GM12878 (cell line): ENCODE results near the gene CBLN2. TPM values are rescaled to one million over a fixed set of nuclear protein-coding genes. Genes with fewer than 3 reads are reported as not detected.

Experiments
- ATAC-seq: fragments of 200-7000 bp; cut with Tn5 transposase; 3 replicates; pipeline ENCODE4 v1.9.1; 2020; ENCODE audit warnings: mild to moderate bottlenecking, moderate library complexity
- BruUV-seq: library from RNA; stranded (reverse); fragments of 400-500 nt; replicated peaks from 2 replicates; lab custom pipeline; 2021; lab: Mats Ljungman, UMichigan
- CTCF ChIA-PET: fragments of 300-600 bp; sonication (Branson Sonifier 250); formaldehyde crosslinking; extraction: SDS; loops from one replicate; lab custom pipeline; 2021; ENCODE audit warnings: inconsistent platforms; lab: Yijun Ruan, JAX
- POLR2A ChIA-PET: fragments of 350-600 bp; formaldehyde crosslinking; extraction: SDS; loops from one replicate; lab custom pipeline; 2021; ENCODE audit warnings: inconsistent platforms; lab: Charles Lee
- RAD21 ChIA-PET: fragments of 300-600 bp; sonication (Branson Sonifier 250); formaldehyde crosslinking; loops from one replicate; lab custom pipeline; 2023; ENCODE audit warnings: antibody characterized with exemption; ENCODE audit not compliant: unreplicated experiment; lab: Charles Lee
- SMC1A ChIA-PET: fragments of 300-600 bp; sonication (Branson Sonifier 250); formaldehyde crosslinking; loops from one replicate; lab custom pipeline; 2023; ENCODE audit not compliant: unreplicated experiment, uncharacterized antibody; lab: Charles Lee
- DNase-seq: peaks from one replicate; pipeline ENCODE4 v3.0.0-alpha.2; 2011; ENCODE audit warnings: low read depth, low spot score
- FAIRE-seq: peaks from 3 replicates; lab custom pipeline; 2011; peaks lifted over from hg19 to GRCh38; lab: Jason Lieb, UNC
- H2AFZ ChIP-seq: 2 replicates; pipeline ENCODE4 v1.6.0; 2011; ENCODE audit warnings: low read depth, low read length, control low read depth; ENCODE audit not compliant: control insufficient read depth
- H3K27ac ChIP-seq: 2 replicates; pipeline ENCODE4 v1.5.1; 2011; ENCODE audit warnings: control low read depth; ENCODE audit not compliant: control insufficient read depth, insufficient read depth
- H3K27me3 ChIP-seq, 2 experiments: replicated peaks in 1 of 2; 2 replicates each; pipeline versions ENCODE4 v1.6.0 to v1.6.1; 2011; ENCODE audit warnings: low read length in 1 of 2; ENCODE audit not compliant: control insufficient read depth in 2 of 2, insufficient read depth in 2 of 2
- H3K36me3 ChIP-seq, 2 experiments: 2 replicates each; pipeline ENCODE4 v1.5.1; 2011; ENCODE audit warnings: low read length in 1 of 2; ENCODE audit not compliant: control insufficient read depth in 2 of 2, insufficient read depth in 2 of 2
- H3K4me1 ChIP-seq: 2 replicates; pipeline ENCODE4 v1.6.1; 2011; ENCODE audit warnings: mild to moderate bottlenecking, low read length, moderate library complexity, mixed read lengths; ENCODE audit not compliant: control insufficient read depth, insufficient read depth
- H3K4me2 ChIP-seq: 2 replicates; pipeline ENCODE4 v1.6.0; 2011; ENCODE audit warnings: control low read depth; ENCODE audit not compliant: control insufficient read depth, insufficient read depth
- H3K4me3 ChIP-seq: fragments of 200-600 bp; sonication (generic); 2 replicates; pipeline ENCODE4 v1.5.1; 2016
- H3K79me2 ChIP-seq: 2 replicates; pipeline ENCODE4 v1.6.0; 2011; ENCODE audit warnings: low read length; ENCODE audit not compliant: control insufficient read depth, insufficient read depth
- H3K9ac ChIP-seq: 2 replicates; pipeline ENCODE4 v1.8.0; 2011; ENCODE audit warnings: low read length, control low read depth, mixed read lengths; ENCODE audit not compliant: control insufficient read depth, insufficient read depth
- H3K9me3 ChIP-seq: replicated peaks from 3 replicates; pipeline ENCODE4 v1.5.1; 2011; ENCODE audit warnings: mild to moderate bottlenecking, low read length; ENCODE audit not compliant: control insufficient read depth, insufficient read depth
- H4K20me1 ChIP-seq: 2 replicates; pipeline ENCODE4 v1.6.0; 2011; ENCODE audit not compliant: control insufficient read depth, insufficient read depth
- CBFB ChIP-seq: IDR thresholded peaks from 2 replicates; pipeline ENCODE4 v1.6.1; 2016; ENCODE audit warnings: antibody characterized with exemption, low read depth
- ESRRA ChIP-seq: IDR thresholded peaks from 2 replicates; pipeline ENCODE4 v1.6.1; 2012; ENCODE audit warnings: mild to moderate bottlenecking, low read length, improper control_type of control experiment
- SIN3A ChIP-seq: IDR thresholded peaks from 2 replicates; pipeline ENCODE4 v1.6.1; 2012; ENCODE audit warnings: low read depth, low read length, improper control_type of control experiment
- SMAD1 ChIP-seq: fragments of 450-650 bp; IDR thresholded peaks from 2 replicates; pipeline ENCODE4 v1.6.1; 2018; ENCODE audit warnings: mild to moderate bottlenecking, low read depth; ENCODE audit not compliant: partially characterized antibody
- WGBS: methylation state at CpG from one replicate; pipeline ENCODE4 v1.1.6; 2016; ENCODE audit warnings: low lambda C conversion rate; ENCODE audit not compliant: insufficient replicate concordance, insufficient coverage; ENCODE audit errors: missing lambda C conversion rate; 5-methylcytosine and 5-hydroxymethylcytosine counted together
- in situ Hi-C: fragments of 300-500 bp; cut with MboI; formaldehyde crosslinking; loops from 9 replicates; pipeline ENCODE4 v1.14.3; 2018; ENCODE audit warnings: mixed read lengths
- intact Hi-C: fragments of 100-400 bp; cut with micrococcal nuclease; formaldehyde crosslinking; loops from one replicate; pipeline ENCODE4 v1.14.2; 2022; ENCODE audit not compliant: unreplicated experiment
- polyA plus RNA-seq, 11 experiments: library from polyadenylated mRNA; depleted of rRNA in 4 of 11; unstranded in 6 of 11; stranded (reverse) in 5 of 11; fragments of >200 nt; fragmentation: Nextera tagmentation in 4 of 11; fragmentation: Illumina TruSeq in 1 of 11; extraction: Ambion mirVana in 4 of 11; extraction: Trizol in 1 of 11; gene quantifications; 1 replicate in 1 of 11; 2 replicates in 10 of 11; pipeline versions ENCODE4 v1.2.1 to v1.2.3, GENCODE V29; 2011 to 2016; ENCODE audit warnings: inconsistent platforms in 2 of 11, missing spikeins in 2 of 11, low read depth in 1 of 11
- total RNA-seq, 4 experiments: library from RNA; depleted of rRNA in 3 of 4; stranded (reverse); fragments of >200 nt in 3 of 4; fragmentation: Illumina TruSeq in 1 of 4; extraction: Trizol in 1 of 4; gene quantifications; 2 replicates each; pipeline versions ENCODE4 v1.2.1 to v1.2.3, GENCODE V29; 2013 to 2021
- TF ChIP-seq, protein P1 (sequence below), 3 experiments: IDR thresholded peaks in 2 of 3; conservative IDR thresholded peaks in 1 of 3; 2 replicates each; pipeline ENCODE4 v1.5.1; 2011; ENCODE audit warnings: low read depth in 3 of 3, low read length in 3 of 3, mild to moderate bottlenecking in 3 of 3, control low read depth in 2 of 3, moderate library complexity in 2 of 3, inconsistent platforms in 1 of 3, mixed read lengths in 1 of 3; ENCODE audit not compliant: control insufficient read depth in 2 of 3, insufficient read depth in 1 of 3; ENCODE audit errors: extremely low read depth in 1 of 3
- TF ChIP-seq, protein P2 (sequence below): fragments of 450-650 bp; IDR thresholded peaks from 2 replicates; pipeline ENCODE4 v1.6.1; 2017; ENCODE audit warnings: mild to moderate bottlenecking
- TF ChIP-seq, protein P3 (sequence below): fragments of 450-650 bp; formaldehyde crosslinking; IDR thresholded peaks from 2 replicates; pipeline ENCODE4 v1.5.0; 2022; ENCODE audit warnings: mild to moderate bottlenecking, missing genetic modification characterization
- TF ChIP-seq, protein P4 (sequence below): fragments of 450-650 bp; IDR thresholded peaks from 2 replicates; pipeline ENCODE4 v1.6.1; 2016; ENCODE audit warnings: mild to moderate bottlenecking

The CBLN2 gene
- total and polyA plus RNA-seq, 10 of the 15 experiments (the other 5 are each of a cell fraction or from before 2014, with no cell fraction given) = 0.11 to 14.6 (median 0.30) TPM; not detected in 2

DNA sequence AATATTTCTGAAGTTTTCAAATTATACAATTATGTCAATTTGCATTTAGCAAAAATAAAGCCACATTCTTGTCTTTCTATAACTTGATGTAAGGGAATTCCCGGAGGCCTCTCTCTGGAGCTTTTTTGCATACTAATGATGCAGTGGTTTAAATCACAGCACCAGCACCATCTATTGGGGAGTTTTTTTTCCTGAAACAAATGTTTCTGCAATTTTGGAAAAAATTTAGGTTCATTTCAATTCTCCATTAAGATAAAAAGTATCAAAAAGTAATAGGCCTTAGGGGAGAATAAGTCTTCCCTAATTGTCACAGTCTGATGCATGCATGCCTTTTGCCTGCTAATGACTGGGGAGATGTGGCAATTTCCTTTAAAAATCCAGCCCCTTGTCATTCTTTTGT is 13.5 kb downstream of the CBLN2 start:
- RAD21 ChIA-PET = interaction anchor here (0.8 to 2.7 kb wide), 7 partner anchors 63 to 1568 kb away, joined by 3 to 7 read pairs (median 4); no protein-coding TSS in a partner anchor
- in situ Hi-C loops (no loop called here), intact Hi-C loops (no loop called here)
- SMC1A ChIA-PET = interaction anchor here (0.9 to 1.4 kb wide), 3 partner anchors 60 to 745 kb away, joined by 3 to 7 read pairs (median 6); no protein-coding TSS in a partner anchor
- no TSS peak for BruUV-seq
- ATAC-seq (no peak), FAIRE-seq (no peak), DNase-seq (no peak)
- Histone ChIP-seq H3K27ac (no peak overlapping the region), H4K20me1 (no peaks in the 10 kb centered on the region), H2AFZ (no peak overlapping the region), H3K4me2 (no peak overlapping the region), H3K4me3 (no peak overlapping the region), H3K9ac (no peak overlapping the region), H3K4me1 (no peaks in the 10 kb centered on the region), H3K79me2 (no peaks in the 10 kb centered on the region), H3K36me3 (no peaks in the 10 kb centered on the region), H3K27me3 (no peaks in the 10 kb centered on the region), H3K9me3 (no peaks in the 10 kb centered on the region)
- POLR2A ChIA-PET = no interaction called here
- CTCF ChIA-PET = interaction anchor here (0.7 to 2.1 kb wide), 12 partner anchors 8 to 1131 kb away, joined by 3 to 8 read pairs (median 4); partner anchors contain the start of gene CBLN2
- TF ChIP-seq SMAD1 = no peak
- TF ChIP-seq, protein P1, sequence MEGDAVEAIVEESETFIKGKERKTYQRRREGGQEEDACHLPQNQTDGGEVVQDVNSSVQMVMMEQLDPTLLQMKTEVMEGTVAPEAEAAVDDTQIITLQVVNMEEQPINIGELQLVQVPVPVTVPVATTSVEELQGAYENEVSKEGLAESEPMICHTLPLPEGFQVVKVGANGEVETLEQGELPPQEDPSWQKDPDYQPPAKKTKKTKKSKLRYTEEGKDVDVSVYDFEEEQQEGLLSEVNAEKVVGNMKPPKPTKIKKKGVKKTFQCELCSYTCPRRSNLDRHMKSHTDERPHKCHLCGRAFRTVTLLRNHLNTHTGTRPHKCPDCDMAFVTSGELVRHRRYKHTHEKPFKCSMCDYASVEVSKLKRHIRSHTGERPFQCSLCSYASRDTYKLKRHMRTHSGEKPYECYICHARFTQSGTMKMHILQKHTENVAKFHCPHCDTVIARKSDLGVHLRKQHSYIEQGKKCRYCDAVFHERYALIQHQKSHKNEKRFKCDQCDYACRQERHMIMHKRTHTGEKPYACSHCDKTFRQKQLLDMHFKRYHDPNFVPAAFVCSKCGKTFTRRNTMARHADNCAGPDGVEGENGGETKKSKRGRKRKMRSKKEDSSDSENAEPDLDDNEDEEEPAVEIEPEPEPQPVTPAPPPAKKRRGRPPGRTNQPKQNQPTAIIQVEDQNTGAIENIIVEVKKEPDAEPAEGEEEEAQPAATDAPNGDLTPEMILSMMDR (IDR thresholded peaks at IDR 0.05 in 2 of 3, conservative IDR thresholded peaks at IDR 0.05 in 1 of 3; ENCODE audit: control insufficient read depth in 2 of 3, extremely low read depth in 1 of 3, insufficient read depth in 1 of 3, low read depth in 3 of 3, low read length in 3 of 3) = peak in 1 of 3 experiments; percentile 13; a peak in 1 of 6 replicates
- WGBS = 6% methylated on average over 1 of the region's 1 CpG

DNA sequence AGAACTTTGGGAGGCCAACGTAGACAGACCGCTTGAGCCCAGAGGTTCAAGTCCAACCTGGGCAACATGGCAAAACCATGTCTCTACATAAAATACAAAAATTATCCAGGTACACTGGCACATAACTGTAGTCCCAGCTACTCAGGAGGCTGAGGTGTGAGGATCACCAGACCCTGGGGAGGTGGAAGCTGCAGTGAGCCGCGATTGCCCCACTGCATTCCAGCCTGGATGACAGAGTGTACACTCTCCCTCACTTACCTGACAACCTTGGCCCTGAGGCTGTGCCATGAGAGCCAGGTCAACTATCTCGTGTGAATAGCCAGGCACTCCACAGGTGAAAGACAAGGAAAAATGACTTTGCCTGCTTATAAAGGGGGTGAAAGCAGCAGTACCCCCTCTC is 39.3 kb downstream of the CBLN2 start:
- ChIA-PET SMC1A (no interaction called here), CTCF (no interaction called here), POLR2A (no interaction called here), RAD21 (no interaction called here)
- ATAC-seq (no peak), DNase-seq (no peak), FAIRE-seq (no peak)
- Histone ChIP-seq H3K27me3 (no peaks in the 10 kb centered on the region), H3K9me3 (no peaks in the 10 kb centered on the region; the same call in 2 of the 3 replicates), H4K20me1 (no peaks in the 10 kb centered on the region), H3K4me3 (no peak overlapping the region), H3K27ac (no peak overlapping the region), H3K9ac (no peak overlapping the region), H2AFZ (no peak overlapping the region), H3K36me3 (no peaks in the 10 kb centered on the region), H3K4me2 (no peak overlapping the region), H3K79me2 (no peaks in the 10 kb centered on the region), H3K4me1 (no peaks in the 10 kb centered on the region)
- BruUV-seq = no TSS peak
- intact Hi-C loops = no loop called here
- WGBS = 73% methylated on average over 5 of the region's 5 CpGs
- in situ Hi-C loops = no loop called here
- TF ChIP-seq, protein P2, sequence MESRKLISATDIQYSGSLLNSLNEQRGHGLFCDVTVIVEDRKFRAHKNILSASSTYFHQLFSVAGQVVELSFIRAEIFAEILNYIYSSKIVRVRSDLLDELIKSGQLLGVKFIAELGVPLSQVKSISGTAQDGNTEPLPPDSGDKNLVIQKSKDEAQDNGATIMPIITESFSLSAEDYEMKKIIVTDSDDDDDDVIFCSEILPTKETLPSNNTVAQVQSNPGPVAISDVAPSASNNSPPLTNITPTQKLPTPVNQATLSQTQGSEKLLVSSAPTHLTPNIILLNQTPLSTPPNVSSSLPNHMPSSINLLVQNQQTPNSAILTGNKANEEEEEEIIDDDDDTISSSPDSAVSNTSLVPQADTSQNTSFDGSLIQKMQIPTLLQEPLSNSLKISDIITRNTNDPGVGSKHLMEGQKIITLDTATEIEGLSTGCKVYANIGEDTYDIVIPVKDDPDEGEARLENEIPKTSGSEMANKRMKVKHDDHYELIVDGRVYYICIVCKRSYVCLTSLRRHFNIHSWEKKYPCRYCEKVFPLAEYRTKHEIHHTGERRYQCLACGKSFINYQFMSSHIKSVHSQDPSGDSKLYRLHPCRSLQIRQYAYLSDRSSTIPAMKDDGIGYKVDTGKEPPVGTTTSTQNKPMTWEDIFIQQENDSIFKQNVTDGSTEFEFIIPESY = no peak
- no peak for TF ChIP-seq SIN3A
- TF ChIP-seq ESRRA = no peak
- TF ChIP-seq, protein P3, sequence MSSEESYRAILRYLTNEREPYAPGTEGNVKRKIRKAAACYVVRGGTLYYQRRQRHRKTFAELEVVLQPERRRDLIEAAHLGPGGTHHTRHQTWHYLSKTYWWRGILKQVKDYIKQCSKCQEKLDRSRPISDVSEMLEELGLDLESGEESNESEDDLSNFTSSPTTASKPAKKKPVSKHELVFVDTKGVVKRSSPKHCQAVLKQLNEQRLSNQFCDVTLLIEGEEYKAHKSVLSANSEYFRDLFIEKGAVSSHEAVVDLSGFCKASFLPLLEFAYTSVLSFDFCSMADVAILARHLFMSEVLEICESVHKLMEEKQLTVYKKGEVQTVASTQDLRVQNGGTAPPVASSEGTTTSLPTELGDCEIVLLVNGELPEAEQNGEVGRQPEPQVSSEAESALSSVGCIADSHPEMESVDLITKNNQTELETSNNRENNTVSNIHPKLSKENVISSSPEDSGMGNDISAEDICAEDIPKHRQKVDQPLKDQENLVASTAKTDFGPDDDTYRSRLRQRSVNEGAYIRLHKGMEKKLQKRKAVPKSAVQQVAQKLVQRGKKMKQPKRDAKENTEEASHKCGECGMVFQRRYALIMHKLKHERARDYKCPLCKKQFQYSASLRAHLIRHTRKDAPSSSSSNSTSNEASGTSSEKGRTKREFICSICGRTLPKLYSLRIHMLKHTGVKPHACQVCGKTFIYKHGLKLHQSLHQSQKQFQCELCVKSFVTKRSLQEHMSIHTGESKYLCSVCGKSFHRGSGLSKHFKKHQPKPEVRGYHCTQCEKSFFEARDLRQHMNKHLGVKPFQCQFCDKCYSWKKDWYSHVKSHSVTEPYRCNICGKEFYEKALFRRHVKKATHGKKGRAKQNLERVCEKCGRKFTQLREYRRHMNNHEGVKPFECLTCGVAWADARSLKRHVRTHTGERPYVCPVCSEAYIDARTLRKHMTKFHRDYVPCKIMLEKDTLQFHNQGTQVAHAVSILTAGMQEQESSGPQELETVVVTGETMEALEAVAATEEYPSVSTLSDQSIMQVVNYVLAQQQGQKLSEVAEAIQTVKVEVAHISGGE = no peak
- TF ChIP-seq, protein P4, sequence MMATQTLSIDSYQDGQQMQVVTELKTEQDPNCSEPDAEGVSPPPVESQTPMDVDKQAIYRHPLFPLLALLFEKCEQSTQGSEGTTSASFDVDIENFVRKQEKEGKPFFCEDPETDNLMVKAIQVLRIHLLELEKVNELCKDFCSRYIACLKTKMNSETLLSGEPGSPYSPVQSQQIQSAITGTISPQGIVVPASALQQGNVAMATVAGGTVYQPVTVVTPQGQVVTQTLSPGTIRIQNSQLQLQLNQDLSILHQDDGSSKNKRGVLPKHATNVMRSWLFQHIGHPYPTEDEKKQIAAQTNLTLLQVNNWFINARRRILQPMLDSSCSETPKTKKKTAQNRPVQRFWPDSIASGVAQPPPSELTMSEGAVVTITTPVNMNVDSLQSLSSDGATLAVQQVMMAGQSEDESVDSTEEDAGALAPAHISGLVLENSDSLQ = no peak
- no peak for TF ChIP-seq CBFB
